ENCODE measurements around the gene PKD1. TPM values are rescaled to one million over a fixed set of nuclear protein-coding genes. Genes with fewer than 3 reads are reported as not detected.
"Not testable (repeated sequence)": the region's sequence is repeated elsewhere in the genome, so short reads cannot be mapped to it uniquely, and the experiment has no call there.

PKD1 gene
- total and polyA plus RNA-seq, 7 experiments from 2014 or later: 4.9 to 153 (median 97.6) TPM

GRCh38 chr16:2126928-2127556 is 8.7 kb downstream of the PKD1 start:
- ATAC-seq; H3K9me3 Mint-ChIP-seq; POLR2A ChIA-PET; H3K36me3 Mint-ChIP-seq; H3K4me1 ChIP-seq (ENCODE audit: control insufficient read depth in 2 of 2, insufficient read depth in 2 of 2, low read length in 2 of 2); H3K9me3 ChIP-seq (ENCODE audit: control insufficient read depth in 2 of 3, low read length in 3 of 3); H3K27ac ChIP-seq (ENCODE audit: low read depth, low read length); H3K27me3 Mint-ChIP-seq; intact Hi-C loops (cut with micrococcal nuclease); H3K4me3 ChIP-seq (ENCODE audit: low read length); H3K27me3 ChIP-seq (ENCODE audit: control insufficient read depth in 2 of 2, insufficient read depth in 2 of 2, low read length in 2 of 2); H3K36me3 ChIP-seq (ENCODE audit: control insufficient read depth in 2 of 3, insufficient read depth in 3 of 3, low read length in 3 of 3): not testable (repeated sequence)
- Mint-ChIP-seq H3K4me3 (peak overlapping the region in 1 of 10 donors; percentile 30), H3K27ac (peak overlapping the region in 5 of 9 donors; percentile 18 to 56 (median 48)), H3K4me1 (peaks cover 5 to 24% (median 14%) of the 10 kb centered on the region in 7 donors)
- DNase-seq: peak in 3 of 9 donors; percentile 19 to 41 (median 31)
- CTCF ChIA-PET: interaction anchor here (0.6 kb wide), 1 partner anchor 86 kb away, joined by 4 read pairs; no protein-coding TSS in a partner anchor

GRCh38 chr16:2126161-2126743 is 9.4 kb downstream of the PKD1 start:
- ATAC-seq; H3K36me3 Mint-ChIP-seq; H3K36me3 ChIP-seq (ENCODE audit: control insufficient read depth in 2 of 3, insufficient read depth in 3 of 3, low read length in 3 of 3); POLR2A ChIA-PET; H3K4me3 Mint-ChIP-seq; H3K27me3 ChIP-seq (ENCODE audit: control insufficient read depth in 2 of 2, insufficient read depth in 2 of 2, low read length in 2 of 2); H3K4me3 ChIP-seq (ENCODE audit: low read length); H3K4me1 ChIP-seq (ENCODE audit: control insufficient read depth in 2 of 2, insufficient read depth in 2 of 2, low read length in 2 of 2); H3K27me3 Mint-ChIP-seq; H3K27ac Mint-ChIP-seq; H3K9me3 Mint-ChIP-seq; intact Hi-C loops (cut with micrococcal nuclease); H3K9me3 ChIP-seq (ENCODE audit: control insufficient read depth in 2 of 3, low read length in 3 of 3); H3K27ac ChIP-seq (ENCODE audit: low read depth, low read length); DNase-seq: not testable (repeated sequence)
- peaks cover 5 to 27% (median 18%) of the 10 kb centered on the region in 7 donors for H3K4me1 Mint-ChIP-seq
- CTCF ChIA-PET: interaction anchor here (0.6 kb wide), 1 partner anchor 85 kb away, joined by 4 read pairs; no protein-coding TSS in a partner anchor

GRCh38 chr16:2125609-2126008 is 10.1 kb downstream of the PKD1 start:
- H3K36me3 Mint-ChIP-seq; DNase-seq; ATAC-seq; H3K4me3 ChIP-seq (ENCODE audit: low read length); CTCF ChIA-PET; H3K27ac ChIP-seq (ENCODE audit: low read depth, low read length); H3K27me3 Mint-ChIP-seq; H3K27me3 ChIP-seq (ENCODE audit: control insufficient read depth in 2 of 2, insufficient read depth in 2 of 2, low read length in 2 of 2); intact Hi-C loops (cut with micrococcal nuclease); H3K36me3 ChIP-seq (ENCODE audit: control insufficient read depth in 2 of 3, insufficient read depth in 3 of 3, low read length in 3 of 3); H3K4me1 ChIP-seq (ENCODE audit: control insufficient read depth in 2 of 2, insufficient read depth in 2 of 2, low read length in 2 of 2); POLR2A ChIA-PET; H3K9me3 Mint-ChIP-seq; H3K9me3 ChIP-seq (ENCODE audit: control insufficient read depth in 2 of 3, low read length in 3 of 3); H3K27ac Mint-ChIP-seq: not testable (repeated sequence)
- Mint-ChIP-seq H3K4me1 (peaks cover 5 to 32% (median 20%) of the 10 kb centered on the region in 7 donors), H3K4me3 (peak overlapping the region in 1 of 10 donors; percentile 16)

GRCh38 chr16:2124694-2125444 is 10.8 kb downstream of the PKD1 start:
- H3K27me3 Mint-ChIP-seq; CTCF ChIA-PET; H3K4me3 Mint-ChIP-seq; intact Hi-C loops (cut with micrococcal nuclease); H3K27ac Mint-ChIP-seq; H3K27ac ChIP-seq (ENCODE audit: low read depth, low read length); POLR2A ChIA-PET; H3K36me3 Mint-ChIP-seq; ATAC-seq; H3K9me3 ChIP-seq (ENCODE audit: control insufficient read depth in 2 of 3, low read length in 3 of 3); H3K4me1 ChIP-seq (ENCODE audit: control insufficient read depth in 2 of 2, insufficient read depth in 2 of 2, low read length in 2 of 2); H3K9me3 Mint-ChIP-seq; H3K27me3 ChIP-seq (ENCODE audit: control insufficient read depth in 2 of 2, insufficient read depth in 2 of 2, low read length in 2 of 2); H3K4me3 ChIP-seq (ENCODE audit: low read length); DNase-seq; H3K36me3 ChIP-seq (ENCODE audit: control insufficient read depth in 2 of 3, insufficient read depth in 3 of 3, low read length in 3 of 3): not testable (repeated sequence)
- H3K4me1 Mint-ChIP-seq: peaks cover 5 to 37% (median 24%) of the 10 kb centered on the region in 7 donors

GRCh38 chr16:2124377-2124693 is 11.4 kb downstream of the PKD1 start:
- DNase-seq; H3K4me3 Mint-ChIP-seq; H3K9me3 Mint-ChIP-seq; intact Hi-C loops (cut with micrococcal nuclease); H3K9me3 ChIP-seq (ENCODE audit: control insufficient read depth in 2 of 3, low read length in 3 of 3); H3K27me3 ChIP-seq (ENCODE audit: control insufficient read depth in 2 of 2, insufficient read depth in 2 of 2, low read length in 2 of 2); POLR2A ChIA-PET; H3K36me3 Mint-ChIP-seq; H3K27me3 Mint-ChIP-seq; H3K27ac ChIP-seq (ENCODE audit: low read depth, low read length); H3K4me1 ChIP-seq (ENCODE audit: control insufficient read depth in 2 of 2, insufficient read depth in 2 of 2, low read length in 2 of 2); CTCF ChIA-PET; ATAC-seq; H3K36me3 ChIP-seq (ENCODE audit: control insufficient read depth in 2 of 3, insufficient read depth in 3 of 3, low read length in 3 of 3); H3K27ac Mint-ChIP-seq; H3K4me3 ChIP-seq (ENCODE audit: low read length): not testable (repeated sequence)
- peaks cover 5 to 37% (median 24%) of the 10 kb centered on the region in 7 donors for H3K4me1 Mint-ChIP-seq

- H3K27ac Mint-ChIP-seq, POLR2A ChIA-PET, ATAC-seq: not testable (repeated sequence)
These were observed 11.9 kb downstream of the PKD1 start for GRCh38 chr16:2123706-2124376.

More at GRCh38 chr16:2123706-2124376, 11.9 kb downstream of the PKD1 start:
- H3K27me3 Mint-ChIP-seq; H3K9me3 Mint-ChIP-seq; H3K4me3 Mint-ChIP-seq; H3K36me3 ChIP-seq (ENCODE audit: control insufficient read depth in 2 of 3, insufficient read depth in 3 of 3, low read length in 3 of 3); H3K27me3 ChIP-seq (ENCODE audit: control insufficient read depth in 2 of 2, insufficient read depth in 2 of 2, low read length in 2 of 2); intact Hi-C loops (cut with micrococcal nuclease); H3K4me1 ChIP-seq (ENCODE audit: control insufficient read depth in 2 of 2, insufficient read depth in 2 of 2, low read length in 2 of 2); CTCF ChIA-PET; H3K4me3 ChIP-seq (ENCODE audit: low read length); H3K27ac ChIP-seq (ENCODE audit: low read depth, low read length); H3K36me3 Mint-ChIP-seq; H3K9me3 ChIP-seq (ENCODE audit: control insufficient read depth in 2 of 3, low read length in 3 of 3); DNase-seq: not testable (repeated sequence)
- peaks cover 5 to 37% (median 24%) of the 10 kb centered on the region in 7 donors for H3K4me1 Mint-ChIP-seq
